ENCODE measurements around the gene FAM13C. TPM values are rescaled to one million over a fixed set of nuclear protein-coding genes. Genes with fewer than 3 reads are reported as not detected.

Gene FAM13C
- total RNA-seq, 2 donors from 2014 or later, result 5.4 to 9.6 TPM

DNA sequence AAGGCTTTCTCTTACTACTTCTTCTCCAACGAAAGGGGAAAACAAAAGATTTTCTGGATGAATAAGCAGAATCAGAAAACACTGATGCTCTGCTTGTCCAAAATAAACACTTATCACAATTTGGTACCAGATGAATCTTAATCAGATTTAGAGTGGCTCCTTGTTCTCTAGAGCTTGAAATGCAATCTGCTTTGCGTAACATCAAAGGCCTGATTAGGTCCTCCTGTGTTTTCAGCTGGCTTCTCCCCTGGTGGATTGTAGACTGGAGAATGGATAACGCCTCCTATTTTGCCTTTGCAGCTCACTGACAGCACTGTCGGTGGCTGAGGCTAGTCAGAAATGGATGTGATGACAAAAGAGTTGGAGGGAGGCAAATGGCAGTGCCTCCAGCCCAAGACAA is 91.2 kb downstream of the FAM13C start:
- Histone ChIP-seq H3K4me3 (no peak overlapping the region), H3K27me3 (no peaks in the 10 kb centered on the region), H3K9me3 (no peaks in the 10 kb centered on the region), H3K4me1 (no peaks in the 10 kb centered on the region), H3K36me3 (replicated peaks in 1 of 2; ENCODE audit: insufficient read depth in 1 of 2, low read depth in 2 of 2) (no peaks in the 10 kb centered on the region), H3K27ac (no peak overlapping the region)
- 74 to 89% methylated on average over 3 to 4 of the region's 4 CpGs for WGBS, 2 donors
- no peak for DNase-seq
- ATAC-seq, result no peak
- no peak for TF ChIP-seq CTCF (IDR thresholded peaks at IDR 0.05)
- no peak for TF ChIP-seq POLR2A (IDR thresholded peaks at IDR 0.05)
- intact Hi-C loops (cut with DNase I), result no loop called here

DNA sequence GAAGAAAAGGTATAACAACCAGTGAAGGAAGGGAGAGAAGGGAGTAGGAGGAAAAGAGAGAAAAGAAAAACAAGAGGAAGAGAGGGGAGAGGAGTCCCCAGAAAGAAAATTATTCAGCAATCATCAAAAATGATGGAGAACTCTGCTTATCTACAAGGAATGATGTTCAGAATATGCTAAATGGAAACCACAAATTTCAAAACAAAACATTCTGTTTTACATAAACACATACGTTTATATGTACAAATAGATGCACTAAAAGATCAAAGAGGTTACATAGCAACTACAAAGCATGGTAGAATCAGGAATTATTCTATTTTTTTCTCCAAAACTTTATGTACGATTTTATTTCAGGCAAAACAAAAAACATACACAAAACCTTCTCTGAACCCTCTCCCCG is 91.9 kb downstream of the FAM13C start:
- Histone ChIP-seq H3K9me3 (no peaks in the 10 kb centered on the region), H3K27ac (no peak overlapping the region), H3K27me3 (no peaks in the 10 kb centered on the region), H3K4me3 (no peak overlapping the region), H3K4me1 (no peaks in the 10 kb centered on the region), H3K36me3 (replicated peaks in 1 of 2; ENCODE audit: insufficient read depth in 1 of 2, low read depth in 2 of 2) (no peaks in the 10 kb centered on the region)
- TF ChIP-seq POLR2A (IDR thresholded peaks at IDR 0.05) (no peak), CTCF (IDR thresholded peaks at IDR 0.05) (no peak)
- intact Hi-C loops (cut with DNase I), result no loop called here
- DNase-seq, result no peak
- ATAC-seq, result no peak
- WGBS, 2 donors, result 74 to 78% methylated on average over 3 of the region's 3 CpGs

GRCh38 chr10:59269651-59270050 is 92.7 kb downstream of the FAM13C start:
- Histone ChIP-seq H3K9me3 (no peaks in the 10 kb centered on the region), H3K36me3 (replicated peaks in 1 of 2; ENCODE audit: insufficient read depth in 1 of 2, low read depth in 2 of 2) (no peaks in the 10 kb centered on the region), H3K27ac (no peak overlapping the region), H3K4me3 (no peak overlapping the region), H3K27me3 (no peaks in the 10 kb centered on the region), H3K4me1 (no peaks in the 10 kb centered on the region)
- no peak for DNase-seq
- ATAC-seq, result no peak
- TF ChIP-seq CTCF (IDR thresholded peaks at IDR 0.05) (no peak), POLR2A (IDR thresholded peaks at IDR 0.05) (no peak)
- intact Hi-C loops (cut with DNase I), result no loop called here
- 93 to 98% methylated on average over 6 of the region's 6 CpGs for WGBS, 2 donors

DNA sequence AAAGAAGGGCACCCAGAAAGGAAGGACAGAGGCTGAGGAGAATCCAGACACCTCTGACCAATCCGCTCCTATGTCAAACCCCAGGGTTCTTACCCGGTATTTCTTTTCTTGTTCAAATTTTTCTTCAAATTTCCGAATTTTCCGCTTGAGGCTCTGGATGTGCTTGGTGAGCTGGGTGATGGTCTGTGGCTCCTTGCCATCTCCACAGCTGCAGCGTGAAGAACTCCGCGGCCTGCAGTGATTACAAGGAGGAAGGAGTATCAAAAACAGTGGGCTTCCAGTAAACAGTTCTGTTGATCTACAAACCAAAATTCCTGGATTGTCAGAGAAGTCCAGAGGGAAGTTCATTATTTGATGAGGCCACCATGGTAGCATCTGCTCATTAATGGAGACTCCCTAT is 93.9 kb downstream of the FAM13C start:
- 92 to 93% methylated on average over 7 of the region's 7 CpGs for WGBS, 2 donors
- intact Hi-C loops (cut with DNase I), result no loop called here
- Histone ChIP-seq H3K27me3 (no peaks in the 10 kb centered on the region), H3K4me3 (no peak overlapping the region), H3K9me3 (no peaks in the 10 kb centered on the region), H3K4me1 (no peaks in the 10 kb centered on the region), H3K36me3 (replicated peaks in 1 of 2; ENCODE audit: insufficient read depth in 1 of 2, low read depth in 2 of 2) (no peaks in the 10 kb centered on the region), H3K27ac (no peak overlapping the region)
- DNase-seq (no peak), ATAC-seq (no peak)
- TF ChIP-seq POLR2A (IDR thresholded peaks at IDR 0.05) (no peak), CTCF (IDR thresholded peaks at IDR 0.05) (no peak)

DNA sequence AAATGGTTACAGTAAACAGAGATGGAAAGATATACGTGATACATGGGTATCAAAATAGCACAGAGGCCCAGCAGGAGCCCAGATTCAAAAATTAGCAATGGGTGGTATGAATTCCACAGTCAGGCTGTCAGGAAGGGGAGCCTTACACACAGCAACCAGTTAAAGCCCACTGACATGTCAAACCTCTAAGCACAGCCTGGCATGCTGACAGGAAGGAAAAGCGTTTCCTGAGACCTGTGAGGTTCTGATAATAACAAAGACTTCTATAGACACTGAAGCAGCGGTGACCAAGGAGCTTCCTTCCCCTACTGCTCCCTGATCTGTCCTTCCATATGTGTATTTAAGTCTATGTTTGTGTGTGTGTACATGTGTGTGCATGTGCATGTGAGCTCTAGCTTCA is 96.0 kb downstream of the FAM13C start:
- Histone ChIP-seq H3K4me1 (no peaks in the 10 kb centered on the region), H3K9me3 (no peaks in the 10 kb centered on the region), H3K27me3 (no peaks in the 10 kb centered on the region), H3K4me3 (no peak overlapping the region), H3K27ac (no peak overlapping the region), H3K36me3 (replicated peaks in 1 of 2; ENCODE audit: insufficient read depth in 1 of 2, low read depth in 2 of 2) (no peaks in the 10 kb centered on the region)
- TF ChIP-seq POLR2A (IDR thresholded peaks at IDR 0.05) (no peak), CTCF (IDR thresholded peaks at IDR 0.05) (no peak)
- 71 to 77% methylated on average over 3 of the region's 3 CpGs for WGBS, 2 donors
- intact Hi-C loops (cut with DNase I), result no loop called here
- ATAC-seq (no peak), DNase-seq (no peak)
